A549 treated with CpdA at 1 μM for 4 hours (cell line): Measurements from ENCODE around the gene CST1. TPM values are rescaled to one million over a fixed set of nuclear protein-coding genes. Genes with fewer than 3 reads are reported as not detected.

ENCODE experiments used
- total RNA-seq: library from RNA; stranded (reverse); fragments of 200-300 nt; extraction: Qiagen RNA extraction; gene quantifications from 5 replicates; pipeline ENCODE4 v1.2.3, GENCODE V29; 2022; ENCODE audit warnings: low read depth

CST1 gene
- 1.3 to 2.0 TPM (median 1.6 TPM) in 5 replicates for total RNA-seq

GRCh38 chr20:23750786-23751185, at the start of gene CST1:
TSS of gene CST1 (minus strand) at chr20:23750935. CDS start at chr20:23750866, 69 bp downstream.

Other genes starting within 250 kb of the CST1 start
- not detected in 5 replicates for gene CST9L, start 182.5 kb downstream of the CST1 start, total RNA-seq
- gene CST9, start 145.0 kb downstream of the CST1 start, total RNA-seq: not detected in 5 replicates
- 206 to 378 TPM (median 367 TPM) in 5 replicates for gene CST3, start 113.0 kb downstream of the CST1 start, total RNA-seq
- gene CST4, start 61.9 kb downstream of the CST1 start, total RNA-seq: not detected in 5 replicates
- 0.22 to 0.44 TPM (median 0.39 TPM) in 3 of 5 replicates, not detected in the others for gene CST2, start 75.8 kb upstream of the CST1 start, total RNA-seq
- gene CST5, start 128.8 kb upstream of the CST1 start, total RNA-seq: not detected in 5 replicates
- gene GGTLC1, start 237.8 kb upstream of the CST1 start, total RNA-seq: not detected in 5 replicates